Caco-2 (cell line): Measurements from ENCODE around the gene NEGR1. TPM values are rescaled to one million over a fixed set of nuclear protein-coding genes. Genes with fewer than 3 reads are reported as not detected.

ENCODE experiments used
- BruUV-seq: library from RNA; stranded (reverse); fragments of 400-500 nt; replicated peaks from 2 replicates; lab custom pipeline; 2021; lab: Mats Ljungman, UMichigan
- CTCF ChIA-PET: fragments of 300-600 bp; sonication (Branson Sonifier 250); formaldehyde crosslinking; loops from one replicate; lab custom pipeline; 2022; ENCODE audit warnings: antibody characterized with exemption; lab: Charles Lee
- POLR2A ChIA-PET: fragments of 300-600 bp; sonication (Branson Sonifier 250); formaldehyde crosslinking; loops from one replicate; lab custom pipeline; 2022; ENCODE audit warnings: antibody characterized with exemption; lab: Charles Lee
- DNase-seq, 2 experiments: peaks; one replicate each; pipeline versions ENCODE4 v3.0.0 to v3.0.0-alpha.2; 2020 to 2022
- H3K27me3 ChIP-seq: replicated peaks from 2 replicates; pipeline ENCODE4 v1.6.0; 2011; ENCODE audit warnings: low read length; ENCODE audit not compliant: control insufficient read depth, insufficient read depth
- H3K36me3 ChIP-seq: 2 replicates; pipeline ENCODE4 v1.5.1; 2011; ENCODE audit warnings: low read length; ENCODE audit not compliant: control insufficient read depth, insufficient read depth
- H3K4me1 ChIP-seq: fragments of 250-450 bp; sonication (Bioruptor Pico); 2 replicates; pipeline ENCODE4 v1.5.1; 2020; ENCODE audit warnings: mild to moderate bottlenecking
- H3K4me3 ChIP-seq: 2 replicates; pipeline ENCODE4 v1.5.1; 2011; ENCODE audit warnings: low read depth, mild to moderate bottlenecking, control low read depth, low read length
- H3K9me3 ChIP-seq: fragments of 250-450 bp; sonication (Bioruptor Pico); 2 replicates; pipeline ENCODE4 v1.5.1; 2020; ENCODE audit warnings: mild to moderate bottlenecking, moderate library complexity
- H3K27ac Mint-ChIP-seq: one replicate; pipeline ENCODE4 v1.8.0; 2022; ENCODE audit warnings: mixed read lengths; ENCODE audit not compliant: unreplicated experiment
- H3K27me3 Mint-ChIP-seq: one replicate; pipeline ENCODE4 v1.8.0; 2022; ENCODE audit warnings: mixed read lengths; ENCODE audit not compliant: insufficient read depth, unreplicated experiment
- H3K36me3 Mint-ChIP-seq: one replicate; pipeline ENCODE4 v1.8.0; 2022; ENCODE audit warnings: mild to moderate bottlenecking, mixed read lengths; ENCODE audit not compliant: insufficient read depth, unreplicated experiment
- H3K4me1 Mint-ChIP-seq: one replicate; pipeline ENCODE4 v1.8.0; 2022; ENCODE audit warnings: low read depth, mixed read lengths; ENCODE audit not compliant: unreplicated experiment
- H3K4me3 Mint-ChIP-seq: one replicate; pipeline ENCODE4 v1.8.0; 2022; ENCODE audit warnings: mild to moderate bottlenecking, moderate library complexity, mixed read lengths; ENCODE audit not compliant: unreplicated experiment
- H3K9me3 Mint-ChIP-seq: one replicate; pipeline ENCODE4 v1.8.0; 2022; ENCODE audit warnings: mixed read lengths; ENCODE audit not compliant: unreplicated experiment
- intact Hi-C: fragments of 100-400 bp; cut with micrococcal nuclease; formaldehyde crosslinking; loops from one replicate; pipeline ENCODE4 v1.10.0; 2022; ENCODE audit not compliant: unreplicated experiment
- total RNA-seq: library from RNA; stranded (reverse); gene quantifications from 2 replicates; pipeline ENCODE4 v1.2.3, GENCODE V29; 2022
- TF ChIP-seq, protein P1 (sequence below), 2 experiments: fragments of 200-600 bp in 1 of 2; IDR thresholded peaks; 1 replicate in 1 of 2; 2 replicates in 1 of 2; pipeline versions ENCODE4 v1.5.1 to v1.8.0; 2011 to 2022; ENCODE audit warnings: antibody characterized with exemption in 1 of 2, control low read depth in 1 of 2, inconsistent platforms in 1 of 2, low read depth in 1 of 2, low read length in 1 of 2, mild to moderate bottlenecking in 1 of 2, moderate library complexity in 1 of 2; ENCODE audit not compliant: insufficient read depth in 1 of 2, severe bottlenecking in 1 of 2, unreplicated experiment in 1 of 2

NEGR1 gene
- total RNA-seq, 1 experiment from 2014 or later = not detected

DNA sequence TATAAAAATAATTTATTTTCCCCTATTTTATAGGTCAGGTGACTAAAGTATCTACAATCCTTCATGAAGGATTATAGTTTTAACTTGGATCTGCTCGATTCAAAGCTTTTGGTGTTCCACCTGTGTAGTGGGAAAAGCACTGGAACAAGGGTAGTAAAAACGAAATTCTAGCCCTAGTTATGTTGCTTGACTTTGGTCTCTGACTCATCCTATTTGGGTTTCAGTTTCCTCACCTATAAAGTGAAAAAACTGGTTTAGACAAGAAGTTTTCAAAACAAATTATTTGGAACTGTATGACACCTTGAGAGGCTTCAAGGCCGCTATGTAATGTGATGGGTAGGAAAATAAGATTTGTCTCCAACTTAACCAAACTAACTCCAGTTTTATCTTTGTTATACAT, 696.3 kb downstream of the NEGR1 start:
- Histone ChIP-seq H3K4me3 (no peak overlapping the region), H3K27me3 (no peaks in the 10 kb centered on the region), H3K4me1 (no peaks in the 10 kb centered on the region), H3K9me3 (no peaks in the 10 kb centered on the region), H3K36me3 (no peaks in the 10 kb centered on the region)
- H3K27ac Mint-ChIP-seq = no peak overlapping the region
- no peaks in the 10 kb centered on the region for H3K4me1 Mint-ChIP-seq
- intact Hi-C loops = no loop called here
- H3K4me3 Mint-ChIP-seq = no peak overlapping the region
- BruUV-seq = no TSS peak
- H3K9me3 Mint-ChIP-seq = no peaks in the 10 kb centered on the region
- ChIA-PET CTCF (no interaction called here), POLR2A (no interaction called here)
- no peaks in the 10 kb centered on the region for H3K36me3 Mint-ChIP-seq
- TF ChIP-seq, protein P1, sequence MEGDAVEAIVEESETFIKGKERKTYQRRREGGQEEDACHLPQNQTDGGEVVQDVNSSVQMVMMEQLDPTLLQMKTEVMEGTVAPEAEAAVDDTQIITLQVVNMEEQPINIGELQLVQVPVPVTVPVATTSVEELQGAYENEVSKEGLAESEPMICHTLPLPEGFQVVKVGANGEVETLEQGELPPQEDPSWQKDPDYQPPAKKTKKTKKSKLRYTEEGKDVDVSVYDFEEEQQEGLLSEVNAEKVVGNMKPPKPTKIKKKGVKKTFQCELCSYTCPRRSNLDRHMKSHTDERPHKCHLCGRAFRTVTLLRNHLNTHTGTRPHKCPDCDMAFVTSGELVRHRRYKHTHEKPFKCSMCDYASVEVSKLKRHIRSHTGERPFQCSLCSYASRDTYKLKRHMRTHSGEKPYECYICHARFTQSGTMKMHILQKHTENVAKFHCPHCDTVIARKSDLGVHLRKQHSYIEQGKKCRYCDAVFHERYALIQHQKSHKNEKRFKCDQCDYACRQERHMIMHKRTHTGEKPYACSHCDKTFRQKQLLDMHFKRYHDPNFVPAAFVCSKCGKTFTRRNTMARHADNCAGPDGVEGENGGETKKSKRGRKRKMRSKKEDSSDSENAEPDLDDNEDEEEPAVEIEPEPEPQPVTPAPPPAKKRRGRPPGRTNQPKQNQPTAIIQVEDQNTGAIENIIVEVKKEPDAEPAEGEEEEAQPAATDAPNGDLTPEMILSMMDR (IDR thresholded peaks at IDR 0.05; ENCODE audit: insufficient read depth in 1 of 2, low read depth in 1 of 2, low read length in 1 of 2, severe bottlenecking in 1 of 2, unreplicated experiment in 1 of 2) = no peak
- H3K27me3 Mint-ChIP-seq = no peaks in the 10 kb centered on the region
- DNase-seq = no peak

DNA sequence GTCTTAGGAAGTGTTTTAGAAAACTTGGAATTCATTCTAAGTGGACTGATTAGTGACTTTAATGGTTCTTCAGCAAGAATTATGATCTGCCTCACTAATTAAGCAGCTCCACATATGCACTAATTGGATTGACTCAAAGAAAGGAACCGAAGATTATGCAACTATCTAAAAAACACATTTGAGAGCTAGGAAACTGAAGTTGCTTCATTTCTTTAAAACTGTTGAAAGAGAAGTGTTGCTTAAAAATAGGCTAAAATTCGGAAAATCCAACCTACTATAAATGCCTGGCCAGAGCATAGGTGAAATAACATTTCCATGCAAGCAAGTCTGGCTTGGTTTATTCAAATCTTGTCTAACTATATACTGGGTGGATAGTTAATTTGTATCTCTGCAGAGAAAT, 698.6 kb downstream of the NEGR1 start:
- TF ChIP-seq, protein P1 (IDR thresholded peaks at IDR 0.05; ENCODE audit: insufficient read depth in 1 of 2, low read depth in 1 of 2, low read length in 1 of 2, severe bottlenecking in 1 of 2, unreplicated experiment in 1 of 2) = no peak
- no peaks in the 10 kb centered on the region for H3K9me3 Mint-ChIP-seq
- H3K27me3 Mint-ChIP-seq = no peaks in the 10 kb centered on the region
- POLR2A ChIA-PET = no interaction called here
- H3K27ac Mint-ChIP-seq = no peak overlapping the region
- H3K4me3 Mint-ChIP-seq = no peak overlapping the region
- BruUV-seq = no TSS peak
- H3K27me3 ChIP-seq = no peaks in the 10 kb centered on the region
- no peaks in the 10 kb centered on the region for H3K9me3 ChIP-seq
- no peak for DNase-seq
- intact Hi-C loops = no loop called here
- H3K36me3 ChIP-seq = no peaks in the 10 kb centered on the region
- H3K4me1 Mint-ChIP-seq = no peaks in the 10 kb centered on the region
- no peaks in the 10 kb centered on the region for H3K4me1 ChIP-seq
- CTCF ChIA-PET = no interaction called here
- H3K4me3 ChIP-seq = no peak overlapping the region
- no peaks in the 10 kb centered on the region for H3K36me3 Mint-ChIP-seq

DNA sequence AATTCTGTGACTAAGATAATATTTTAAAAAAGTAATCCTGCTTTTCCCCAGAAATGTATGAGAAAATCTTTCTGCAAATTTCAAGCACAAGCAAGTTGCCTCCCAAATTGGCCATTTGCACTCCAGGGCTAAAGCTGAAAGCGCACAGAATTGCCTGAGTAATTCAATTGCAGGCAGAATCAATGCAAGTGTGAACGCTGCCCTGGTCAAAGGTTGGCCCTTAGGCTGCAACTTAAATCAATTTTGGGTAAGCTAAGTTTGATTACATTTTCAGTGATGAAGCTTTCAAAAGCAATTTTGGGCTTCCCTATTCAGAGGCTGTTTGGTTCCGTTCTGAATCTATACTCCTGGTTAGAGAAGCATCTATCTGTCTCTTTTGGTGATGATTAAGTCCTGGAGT, 699.7 kb downstream of the NEGR1 start:
- intact Hi-C loops = no loop called here
- Histone ChIP-seq H3K36me3 (no peaks in the 10 kb centered on the region), H3K9me3 (no peaks in the 10 kb centered on the region), H3K4me3 (no peak overlapping the region), H3K27me3 (no peaks in the 10 kb centered on the region), H3K4me1 (no peaks in the 10 kb centered on the region)
- H3K9me3 Mint-ChIP-seq = no peaks in the 10 kb centered on the region
- BruUV-seq = no TSS peak
- ChIA-PET POLR2A (no interaction called here), CTCF (no interaction called here)
- TF ChIP-seq, protein P1 (IDR thresholded peaks at IDR 0.05; ENCODE audit: insufficient read depth in 1 of 2, low read depth in 1 of 2, low read length in 1 of 2, severe bottlenecking in 1 of 2, unreplicated experiment in 1 of 2) = no peak
- no peak overlapping the region for H3K27ac Mint-ChIP-seq
- H3K36me3 Mint-ChIP-seq = no peaks in the 10 kb centered on the region
- no peaks in the 10 kb centered on the region for H3K4me1 Mint-ChIP-seq
- DNase-seq = no peak
- H3K27me3 Mint-ChIP-seq = no peaks in the 10 kb centered on the region
- H3K4me3 Mint-ChIP-seq = no peak overlapping the region
